A673 (cell line): ENCODE results near the gene RPL31. TPM values are rescaled to one million over a fixed set of nuclear protein-coding genes. Genes with fewer than 3 reads are reported as not detected.

Experiments used
- BruUV-seq: library from RNA; stranded (reverse); fragments of 400-500 nt; replicated peaks from 2 replicates; lab custom pipeline; 2021; lab: Mats Ljungman, UMichigan
- CTCF ChIA-PET: fragments of 300-600 bp; sonication (Branson Sonifier 250); formaldehyde crosslinking; loops from one replicate; lab custom pipeline; 2022; ENCODE audit warnings: antibody characterized with exemption; lab: Charles Lee
- POLR2A ChIA-PET: fragments of 300-600 bp; sonication (Branson Sonifier 250); formaldehyde crosslinking; loops from one replicate; lab custom pipeline; 2022; ENCODE audit warnings: antibody characterized with exemption; ENCODE audit not compliant: low non-redundant PET; lab: Charles Lee
- DNase-seq: peaks from one replicate; pipeline ENCODE4 v3.0.0-alpha.2; 2015; ENCODE audit warnings: low spot score
- H3K27ac ChIP-seq: fragments of 200-600 bp; sonication (generic); 2 replicates; pipeline ENCODE4 v1.5.1; 2016; ENCODE audit warnings: mixed run types, low read depth, mild to moderate bottlenecking, mixed read lengths, antibody characterized with exemption, low read length; ENCODE audit not compliant: poor library complexity, severe bottlenecking
- H3K27me3 ChIP-seq: fragments of 200-600 bp; sonication (generic); replicated peaks from 2 replicates; pipeline ENCODE4 v1.6.1; 2017; ENCODE audit warnings: mixed run types, low read depth, mild to moderate bottlenecking, mixed read lengths, antibody characterized with exemption, low read length; ENCODE audit not compliant: insufficient read depth, poor library complexity
- H3K36me3 ChIP-seq: fragments of 200-600 bp; sonication (generic); 2 replicates; pipeline ENCODE4 v1.6.1; 2016; ENCODE audit warnings: mixed run types, mild to moderate bottlenecking, mixed read lengths, antibody characterized with exemption, low read length; ENCODE audit not compliant: insufficient read depth, poor library complexity, severe bottlenecking
- H3K4me1 ChIP-seq: fragments of 200-600 bp; sonication (generic); 2 replicates; pipeline ENCODE4 v1.6.1; 2017; ENCODE audit warnings: mixed run types, mild to moderate bottlenecking, mixed read lengths, antibody characterized with exemption, low read length; ENCODE audit not compliant: insufficient read depth, poor library complexity, severe bottlenecking
- H3K4me3 ChIP-seq: fragments of 200-600 bp; sonication (generic); 2 replicates; pipeline ENCODE4 v1.5.1; 2016; ENCODE audit warnings: low read depth, mixed run types, mild to moderate bottlenecking, mixed read lengths, low read length; ENCODE audit not compliant: poor library complexity, severe bottlenecking
- H3K9me3 ChIP-seq: fragments of 200-600 bp; sonication (generic); 2 replicates; pipeline ENCODE4 v1.6.1; 2016; ENCODE audit warnings: mixed run types, low read depth, mild to moderate bottlenecking, mixed read lengths, antibody characterized with exemption, low read length; ENCODE audit not compliant: poor library complexity, severe bottlenecking
- EZH2 ChIP-seq: fragments of 200-600 bp; sonication (generic); IDR thresholded peaks from 2 replicates; pipeline ENCODE4 v1.6.1; 2017; ENCODE audit warnings: borderline replicate concordance, low read depth, mild to moderate bottlenecking, mixed read lengths, antibody characterized with exemption, low read length; ENCODE audit not compliant: poor library complexity, severe bottlenecking
- intact Hi-C: fragments of 100-400 bp; cut with micrococcal nuclease; formaldehyde crosslinking; loops from one replicate; pipeline ENCODE4 v1.10.0; 2022; ENCODE audit not compliant: unreplicated experiment
- total RNA-seq: library from RNA; stranded (reverse); gene quantifications from 2 replicates; pipeline ENCODE4 v1.2.3, GENCODE V29; 2021
- TF ChIP-seq, protein P1 (sequence below): fragments of 300-800, 200-600 bp; sonication (generic); conservative IDR thresholded peaks from 2 replicates; pipeline ENCODE4 v1.5.1; 2017; ENCODE audit warnings: low read depth, mild to moderate bottlenecking, antibody characterized with exemption, low read length, moderate library complexity, mixed read lengths

The RPL31 gene
- total RNA-seq, 1 experiment from 2014 or later = 1,196 TPM

DNA sequence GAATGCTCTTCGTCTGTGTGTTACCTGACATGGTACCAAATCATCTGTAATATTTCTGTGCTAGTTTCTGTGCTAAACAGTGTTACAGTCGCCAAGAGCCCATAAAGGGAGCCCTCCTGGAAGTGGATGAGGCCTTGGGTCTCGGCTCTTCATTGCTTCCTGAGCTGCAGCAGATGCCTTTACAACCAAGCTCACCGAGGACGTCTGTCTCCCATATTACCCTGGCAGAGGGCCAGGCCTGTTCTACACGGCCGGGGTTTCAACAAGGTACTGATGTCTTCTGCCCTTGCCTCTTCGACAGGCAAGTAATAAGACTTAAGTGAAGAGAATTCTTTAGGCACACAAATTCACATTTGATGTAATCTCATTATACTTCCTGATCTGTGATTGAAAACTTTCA is 16.8 kb downstream of the RPL31 start:
- BruUV-seq = no TSS peak
- intact Hi-C loops = no loop called here
- Histone ChIP-seq H3K27me3 (no peaks in the 10 kb centered on the region), H3K36me3 (peaks cover 55% of the 10 kb centered on the region), H3K9me3 (no peaks in the 10 kb centered on the region), H3K27ac (no peak overlapping the region), H3K4me1 (no peaks in the 10 kb centered on the region), H3K4me3 (no peak overlapping the region)
- no peak for DNase-seq
- ChIA-PET CTCF (no interaction called here), POLR2A (no interaction called here)
- TF ChIP-seq EZH2 = no peak
- TF ChIP-seq, protein P1, sequence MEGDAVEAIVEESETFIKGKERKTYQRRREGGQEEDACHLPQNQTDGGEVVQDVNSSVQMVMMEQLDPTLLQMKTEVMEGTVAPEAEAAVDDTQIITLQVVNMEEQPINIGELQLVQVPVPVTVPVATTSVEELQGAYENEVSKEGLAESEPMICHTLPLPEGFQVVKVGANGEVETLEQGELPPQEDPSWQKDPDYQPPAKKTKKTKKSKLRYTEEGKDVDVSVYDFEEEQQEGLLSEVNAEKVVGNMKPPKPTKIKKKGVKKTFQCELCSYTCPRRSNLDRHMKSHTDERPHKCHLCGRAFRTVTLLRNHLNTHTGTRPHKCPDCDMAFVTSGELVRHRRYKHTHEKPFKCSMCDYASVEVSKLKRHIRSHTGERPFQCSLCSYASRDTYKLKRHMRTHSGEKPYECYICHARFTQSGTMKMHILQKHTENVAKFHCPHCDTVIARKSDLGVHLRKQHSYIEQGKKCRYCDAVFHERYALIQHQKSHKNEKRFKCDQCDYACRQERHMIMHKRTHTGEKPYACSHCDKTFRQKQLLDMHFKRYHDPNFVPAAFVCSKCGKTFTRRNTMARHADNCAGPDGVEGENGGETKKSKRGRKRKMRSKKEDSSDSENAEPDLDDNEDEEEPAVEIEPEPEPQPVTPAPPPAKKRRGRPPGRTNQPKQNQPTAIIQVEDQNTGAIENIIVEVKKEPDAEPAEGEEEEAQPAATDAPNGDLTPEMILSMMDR = no peak

GRCh38 chr2:101022221-101022620 is 20.1 kb downstream of the RPL31 start:
- no peaks in the 10 kb centered on the region for H3K9me3 ChIP-seq
- peaks cover 42% of the 10 kb centered on the region for H3K36me3 ChIP-seq
- intact Hi-C loops = no loop called here
- no peak for TF ChIP-seq EZH2
- TF ChIP-seq, protein P1 = no peak
- no peak for DNase-seq
- ChIA-PET CTCF (no interaction called here), POLR2A (no interaction called here)
- no peaks in the 10 kb centered on the region for H3K4me1 ChIP-seq
- H3K4me3 ChIP-seq = no peak overlapping the region
- BruUV-seq = no TSS peak
- H3K27me3 ChIP-seq = no peaks in the 10 kb centered on the region
- no peak overlapping the region for H3K27ac ChIP-seq

GRCh38 chr2:101023327-101024107 is 21.4 kb downstream of the RPL31 start:
- Histone ChIP-seq H3K9me3 (no peaks in the 10 kb centered on the region), H3K4me3 (no peak overlapping the region), H3K36me3 (peaks cover 33% of the 10 kb centered on the region), H3K27ac (no peak overlapping the region), H3K4me1 (no peaks in the 10 kb centered on the region), H3K27me3 (no peaks in the 10 kb centered on the region)
- intact Hi-C loops = no loop called here
- ChIA-PET CTCF (no interaction called here), POLR2A (interaction anchor here (0.6 kb wide), 1 partner anchor 860 kb away, joined by 3 read pairs; no protein-coding TSS in a partner anchor)
- no TSS peak for BruUV-seq
- TF ChIP-seq EZH2 = no peak
- TF ChIP-seq, protein P1 = no peak
- no peak for DNase-seq
